H1 (cell line): ENCODE data around the gene P2RY13. TPM values are rescaled to one million over a fixed set of nuclear protein-coding genes. Genes with fewer than 3 reads are reported as not detected.

Experiments used
- polyA plus RNA-seq, 7 experiments: library from polyadenylated mRNA; depleted of rRNA in 3 of 7; stranded (reverse) in 5 of 7; unstranded in 2 of 7; fragments of >200 nt in 5 of 7; fragments of 200-250 nt in 2 of 7; gene quantifications; 1 replicate in 5 of 7; 2 replicates in 1 of 7; 4 replicates in 1 of 7; pipeline versions ENCODE4 v1.2.1 to v1.2.3, GENCODE V29; 2011 to 2013; ENCODE audit warnings: missing spikeins in 2 of 7, mixed read lengths in 2 of 7
- total RNA-seq: library from RNA; stranded (reverse); fragmentation: NEBNext Ultra II Directional; extraction: Animal tissue kit (Norgen Biotek cat#: 25700); gene quantifications from 2 replicates; pipeline ENCODE4 v1.2.1, GENCODE V29; 2021
- TF ChIP-seq, protein P1 (sequence below): fragments of 300-600 bp; sonication (generic); IDR thresholded peaks from 2 replicates; pipeline ENCODE4 v1.7.1; 2012; ENCODE audit warnings: low read length, moderate library complexity, mild to moderate bottlenecking, inconsistent platforms; ENCODE audit not compliant: insufficient replicate concordance

P2RY13 gene
- total and polyA plus RNA-seq, 2 of the 8 experiments (the other 6 are each of a cell fraction or from before 2014, with no cell fraction given), result not detected

DNA sequence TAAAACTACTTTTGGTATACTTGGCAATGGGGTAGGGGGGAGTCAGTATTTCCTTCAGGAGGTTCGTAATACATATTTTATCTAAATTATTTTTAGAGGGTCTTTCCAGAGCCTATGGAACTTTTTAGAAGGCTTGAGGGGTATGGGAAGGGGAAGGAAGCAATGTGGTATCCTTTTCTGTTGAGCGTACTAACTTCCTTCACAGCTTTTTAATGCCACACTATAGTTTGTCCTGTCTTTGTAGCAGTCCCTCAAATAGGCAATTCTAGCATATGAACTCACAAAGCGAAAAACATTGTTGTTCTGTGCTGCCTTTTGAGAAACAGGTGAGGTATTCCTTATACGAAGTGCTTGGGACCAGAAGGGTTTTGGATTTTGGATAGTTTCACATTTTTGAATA, 22.3 kb upstream of the P2RY13 start (continued):
- TF ChIP-seq, protein P1, sequence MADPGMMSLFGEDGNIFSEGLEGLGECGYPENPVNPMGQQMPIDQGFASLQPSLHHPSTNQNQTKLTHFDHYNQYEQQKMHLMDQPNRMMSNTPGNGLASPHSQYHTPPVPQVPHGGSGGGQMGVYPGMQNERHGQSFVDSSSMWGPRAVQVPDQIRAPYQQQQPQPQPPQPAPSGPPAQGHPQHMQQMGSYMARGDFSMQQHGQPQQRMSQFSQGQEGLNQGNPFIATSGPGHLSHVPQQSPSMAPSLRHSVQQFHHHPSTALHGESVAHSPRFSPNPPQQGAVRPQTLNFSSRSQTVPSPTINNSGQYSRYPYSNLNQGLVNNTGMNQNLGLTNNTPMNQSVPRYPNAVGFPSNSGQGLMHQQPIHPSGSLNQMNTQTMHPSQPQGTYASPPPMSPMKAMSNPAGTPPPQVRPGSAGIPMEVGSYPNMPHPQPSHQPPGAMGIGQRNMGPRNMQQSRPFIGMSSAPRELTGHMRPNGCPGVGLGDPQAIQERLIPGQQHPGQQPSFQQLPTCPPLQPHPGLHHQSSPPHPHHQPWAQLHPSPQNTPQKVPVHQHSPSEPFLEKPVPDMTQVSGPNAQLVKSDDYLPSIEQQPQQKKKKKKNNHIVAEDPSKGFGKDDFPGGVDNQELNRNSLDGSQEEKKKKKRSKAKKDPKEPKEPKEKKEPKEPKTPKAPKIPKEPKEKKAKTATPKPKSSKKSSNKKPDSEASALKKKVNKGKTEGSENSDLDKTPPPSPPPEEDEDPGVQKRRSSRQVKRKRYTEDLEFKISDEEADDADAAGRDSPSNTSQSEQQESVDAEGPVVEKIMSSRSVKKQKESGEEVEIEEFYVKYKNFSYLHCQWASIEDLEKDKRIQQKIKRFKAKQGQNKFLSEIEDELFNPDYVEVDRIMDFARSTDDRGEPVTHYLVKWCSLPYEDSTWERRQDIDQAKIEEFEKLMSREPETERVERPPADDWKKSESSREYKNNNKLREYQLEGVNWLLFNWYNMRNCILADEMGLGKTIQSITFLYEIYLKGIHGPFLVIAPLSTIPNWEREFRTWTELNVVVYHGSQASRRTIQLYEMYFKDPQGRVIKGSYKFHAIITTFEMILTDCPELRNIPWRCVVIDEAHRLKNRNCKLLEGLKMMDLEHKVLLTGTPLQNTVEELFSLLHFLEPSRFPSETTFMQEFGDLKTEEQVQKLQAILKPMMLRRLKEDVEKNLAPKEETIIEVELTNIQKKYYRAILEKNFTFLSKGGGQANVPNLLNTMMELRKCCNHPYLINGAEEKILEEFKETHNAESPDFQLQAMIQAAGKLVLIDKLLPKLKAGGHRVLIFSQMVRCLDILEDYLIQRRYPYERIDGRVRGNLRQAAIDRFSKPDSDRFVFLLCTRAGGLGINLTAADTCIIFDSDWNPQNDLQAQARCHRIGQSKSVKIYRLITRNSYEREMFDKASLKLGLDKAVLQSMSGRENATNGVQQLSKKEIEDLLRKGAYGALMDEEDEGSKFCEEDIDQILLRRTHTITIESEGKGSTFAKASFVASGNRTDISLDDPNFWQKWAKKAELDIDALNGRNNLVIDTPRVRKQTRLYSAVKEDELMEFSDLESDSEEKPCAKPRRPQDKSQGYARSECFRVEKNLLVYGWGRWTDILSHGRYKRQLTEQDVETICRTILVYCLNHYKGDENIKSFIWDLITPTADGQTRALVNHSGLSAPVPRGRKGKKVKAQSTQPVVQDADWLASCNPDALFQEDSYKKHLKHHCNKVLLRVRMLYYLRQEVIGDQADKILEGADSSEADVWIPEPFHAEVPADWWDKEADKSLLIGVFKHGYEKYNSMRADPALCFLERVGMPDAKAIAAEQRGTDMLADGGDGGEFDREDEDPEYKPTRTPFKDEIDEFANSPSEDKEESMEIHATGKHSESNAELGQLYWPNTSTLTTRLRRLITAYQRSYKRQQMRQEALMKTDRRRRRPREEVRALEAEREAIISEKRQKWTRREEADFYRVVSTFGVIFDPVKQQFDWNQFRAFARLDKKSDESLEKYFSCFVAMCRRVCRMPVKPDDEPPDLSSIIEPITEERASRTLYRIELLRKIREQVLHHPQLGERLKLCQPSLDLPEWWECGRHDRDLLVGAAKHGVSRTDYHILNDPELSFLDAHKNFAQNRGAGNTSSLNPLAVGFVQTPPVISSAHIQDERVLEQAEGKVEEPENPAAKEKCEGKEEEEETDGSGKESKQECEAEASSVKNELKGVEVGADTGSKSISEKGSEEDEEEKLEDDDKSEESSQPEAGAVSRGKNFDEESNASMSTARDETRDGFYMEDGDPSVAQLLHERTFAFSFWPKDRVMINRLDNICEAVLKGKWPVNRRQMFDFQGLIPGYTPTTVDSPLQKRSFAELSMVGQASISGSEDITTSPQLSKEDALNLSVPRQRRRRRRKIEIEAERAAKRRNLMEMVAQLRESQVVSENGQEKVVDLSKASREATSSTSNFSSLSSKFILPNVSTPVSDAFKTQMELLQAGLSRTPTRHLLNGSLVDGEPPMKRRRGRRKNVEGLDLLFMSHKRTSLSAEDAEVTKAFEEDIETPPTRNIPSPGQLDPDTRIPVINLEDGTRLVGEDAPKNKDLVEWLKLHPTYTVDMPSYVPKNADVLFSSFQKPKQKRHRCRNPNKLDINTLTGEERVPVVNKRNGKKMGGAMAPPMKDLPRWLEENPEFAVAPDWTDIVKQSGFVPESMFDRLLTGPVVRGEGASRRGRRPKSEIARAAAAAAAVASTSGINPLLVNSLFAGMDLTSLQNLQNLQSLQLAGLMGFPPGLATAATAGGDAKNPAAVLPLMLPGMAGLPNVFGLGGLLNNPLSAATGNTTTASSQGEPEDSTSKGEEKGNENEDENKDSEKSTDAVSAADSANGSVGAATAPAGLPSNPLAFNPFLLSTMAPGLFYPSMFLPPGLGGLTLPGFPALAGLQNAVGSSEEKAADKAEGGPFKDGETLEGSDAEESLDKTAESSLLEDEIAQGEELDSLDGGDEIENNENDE, result no peak
